Measurements from ENCODE around the gene LMOD1.
A peak's percentile ranks its signal among the peaks of the same experiment; 100 is the strongest.
"Not testable (repeated sequence)": the region's sequence is repeated elsewhere in the genome, so short reads cannot be mapped to it uniquely, and the experiment has no call there.

The LMOD1 gene

DNA sequence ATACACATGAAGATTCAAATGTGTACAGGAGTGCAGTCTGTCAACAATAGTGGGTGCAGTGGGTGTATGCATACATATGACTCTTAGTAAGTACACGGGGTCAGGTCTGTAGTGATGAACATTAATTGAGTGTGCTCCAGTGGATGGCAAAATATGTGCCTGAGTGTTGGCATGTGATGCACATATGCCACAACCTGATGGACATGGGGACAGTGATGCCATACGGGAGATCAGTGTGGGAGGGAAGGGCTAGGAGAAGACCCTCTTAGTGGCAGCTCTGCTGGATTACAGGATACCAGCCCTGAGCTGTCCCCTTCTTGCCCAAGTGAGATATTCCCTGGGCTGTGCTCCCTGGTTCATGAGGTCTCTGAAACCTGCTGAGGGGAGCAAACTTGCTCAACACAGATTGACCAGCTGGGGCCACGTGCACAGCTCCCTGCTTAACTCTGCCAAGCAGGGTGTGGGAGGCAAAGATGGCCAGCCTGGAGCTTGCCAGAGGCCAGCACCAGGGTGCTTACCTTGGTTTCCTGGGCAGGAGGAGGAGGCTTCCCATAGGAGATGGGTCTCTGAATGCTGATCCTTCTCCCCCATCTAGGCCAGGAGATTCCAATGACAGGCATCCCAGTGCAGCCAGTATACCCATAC lies 55.4 kb downstream of the LMOD1 start:
- DNase-seq: no peak

DNA sequence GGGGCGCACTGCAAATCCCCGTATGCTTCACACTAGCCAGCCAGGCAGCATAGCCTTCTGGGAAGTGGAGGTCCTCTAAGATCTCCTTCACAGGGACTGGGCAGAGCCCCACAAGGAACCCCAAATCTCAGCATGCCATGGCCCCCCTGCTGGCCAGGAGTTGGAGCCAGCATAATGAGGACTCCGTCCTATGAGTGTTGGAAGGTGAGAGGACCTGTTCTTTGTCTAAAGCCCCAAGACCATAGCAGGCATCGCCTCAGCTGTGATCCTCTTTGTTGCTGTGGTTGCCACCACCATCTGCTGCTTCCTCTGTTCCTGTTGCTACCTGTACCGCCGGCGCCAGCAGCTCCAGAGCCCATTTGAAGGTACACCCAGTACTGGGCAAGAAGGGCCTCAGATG lies 56.1 kb downstream of the LMOD1 start:
- DNase-seq: peak; percentile 39

DNA sequence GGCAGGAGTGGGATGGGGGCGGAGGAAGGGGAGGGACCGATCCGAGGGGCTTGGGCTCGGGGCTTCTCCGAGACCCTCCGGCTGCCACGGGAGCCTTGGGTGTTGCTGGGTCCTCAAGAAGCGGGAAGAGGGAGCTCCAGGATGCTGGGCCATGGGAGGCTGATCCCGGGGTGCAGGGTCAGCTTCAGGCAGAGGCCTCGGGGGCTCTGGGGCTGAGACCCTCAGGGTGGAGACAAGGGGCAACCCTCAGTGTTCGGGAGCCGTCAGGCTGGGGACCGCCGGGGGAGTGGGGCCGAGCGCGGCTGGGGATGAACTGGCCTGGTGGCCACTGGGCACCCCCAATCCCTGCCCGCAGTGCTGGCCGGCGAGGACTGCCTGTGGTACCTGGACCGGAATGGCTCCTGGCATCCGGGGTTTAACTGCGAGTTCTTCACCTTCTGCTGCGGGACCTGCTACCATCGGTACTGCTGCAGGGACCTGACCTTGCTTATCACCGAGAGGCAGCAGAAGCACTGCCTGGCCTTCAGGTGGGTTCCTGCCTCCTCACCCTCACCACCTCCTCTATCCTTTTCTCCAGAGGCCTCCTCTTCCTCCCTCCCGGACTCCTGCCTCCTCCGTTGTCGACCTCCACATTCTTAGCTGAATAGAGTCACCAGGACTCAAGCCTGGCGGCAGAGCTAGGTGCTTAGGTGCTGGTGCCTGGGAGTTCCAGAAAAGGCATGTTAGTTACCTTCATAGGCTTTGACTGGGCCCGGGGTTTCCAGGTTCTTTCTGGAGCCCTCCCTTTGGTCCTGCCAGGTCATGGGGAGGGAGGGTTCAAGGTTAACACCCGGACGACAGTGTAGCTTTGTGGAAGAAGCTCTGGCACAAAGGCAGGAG lies 57.0 kb downstream of the LMOD1 start:
- no peak for DNase-seq

DNA sequence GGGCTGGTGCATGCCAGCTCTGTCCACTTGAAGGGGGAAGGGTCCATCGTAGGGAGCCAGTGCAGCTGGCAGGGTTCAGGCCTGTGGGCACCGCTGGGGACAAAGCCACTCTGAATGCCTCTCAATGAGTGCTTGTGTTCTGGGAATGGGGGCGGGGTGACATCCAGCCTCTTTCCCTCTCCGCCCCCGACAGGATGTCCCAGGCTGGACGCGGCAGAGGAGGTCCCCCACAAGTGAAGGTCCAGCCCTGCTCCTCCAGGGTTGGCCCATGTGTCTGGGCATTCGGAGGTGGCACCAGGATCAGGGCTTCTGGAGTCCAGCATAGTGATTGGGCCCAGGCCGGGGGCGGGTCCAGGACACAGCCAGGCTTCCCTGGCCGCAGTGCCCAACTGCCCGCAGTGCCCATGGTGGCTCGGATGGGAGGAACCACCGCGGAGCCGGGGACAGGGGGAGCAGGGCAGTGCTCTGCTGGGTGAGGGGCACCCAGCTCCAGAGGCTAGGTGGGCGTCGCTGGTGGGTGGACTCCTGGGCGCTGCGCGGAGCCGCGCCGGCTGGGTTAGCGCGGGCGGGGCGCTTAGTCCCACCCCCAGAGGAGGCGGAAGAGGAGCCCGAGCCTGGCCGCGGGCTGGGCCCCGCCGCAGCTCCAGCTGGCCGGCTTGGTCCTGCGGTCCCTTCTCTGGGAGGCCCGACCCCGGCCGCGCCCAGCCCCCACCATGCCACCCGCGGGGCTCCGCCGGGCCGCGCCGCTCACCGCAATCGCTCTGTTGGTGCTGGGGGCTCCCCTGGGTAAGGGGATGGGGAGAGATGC lies 57.9 kb downstream of the LMOD1 start, which contains the start of gene SHISA4:
Gene SHISA4, plus strand, starts transcription at position 617 of the 808 bp plus-strand sequence. Its CDS starts 97 bp downstream, at position 714.
- peak; percentile 63 for DNase-seq

DNA sequence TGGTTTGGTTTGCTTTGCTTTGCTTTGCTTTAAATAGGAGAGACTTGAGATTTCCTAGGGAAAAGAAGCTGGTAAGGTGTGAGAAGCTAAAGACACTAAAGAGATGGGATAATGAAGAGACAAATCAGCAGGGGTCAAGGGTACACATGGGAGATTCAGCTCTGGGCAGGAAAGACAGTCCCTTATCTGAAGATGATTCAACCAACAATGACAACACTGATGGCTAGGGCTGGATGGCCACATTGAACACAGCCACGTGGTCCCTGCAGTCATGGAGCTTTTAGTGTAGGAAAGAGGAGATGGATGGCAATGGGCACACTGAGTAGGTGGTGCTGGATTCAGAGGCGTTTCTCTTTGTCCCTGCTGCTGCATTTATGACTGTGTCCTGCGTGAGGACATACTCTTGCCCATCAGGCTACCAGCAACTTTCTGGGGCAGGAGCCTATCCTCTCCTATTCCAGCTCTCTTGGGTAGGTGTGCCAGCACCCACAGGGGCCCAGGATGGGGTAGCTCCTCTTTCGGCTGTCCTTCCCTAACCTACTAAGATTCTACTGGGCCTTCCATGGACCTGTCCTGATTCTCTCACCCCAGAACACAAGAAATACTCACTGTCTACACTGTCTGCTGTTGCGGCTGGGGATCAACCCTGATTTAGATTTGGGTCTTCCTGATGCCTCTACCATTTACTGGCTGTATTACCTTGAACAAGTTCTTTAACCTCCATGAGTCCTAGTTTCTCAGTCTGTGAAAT lies 59.1 kb downstream of the LMOD1 start:
- DNase-seq: no peak

DNA sequence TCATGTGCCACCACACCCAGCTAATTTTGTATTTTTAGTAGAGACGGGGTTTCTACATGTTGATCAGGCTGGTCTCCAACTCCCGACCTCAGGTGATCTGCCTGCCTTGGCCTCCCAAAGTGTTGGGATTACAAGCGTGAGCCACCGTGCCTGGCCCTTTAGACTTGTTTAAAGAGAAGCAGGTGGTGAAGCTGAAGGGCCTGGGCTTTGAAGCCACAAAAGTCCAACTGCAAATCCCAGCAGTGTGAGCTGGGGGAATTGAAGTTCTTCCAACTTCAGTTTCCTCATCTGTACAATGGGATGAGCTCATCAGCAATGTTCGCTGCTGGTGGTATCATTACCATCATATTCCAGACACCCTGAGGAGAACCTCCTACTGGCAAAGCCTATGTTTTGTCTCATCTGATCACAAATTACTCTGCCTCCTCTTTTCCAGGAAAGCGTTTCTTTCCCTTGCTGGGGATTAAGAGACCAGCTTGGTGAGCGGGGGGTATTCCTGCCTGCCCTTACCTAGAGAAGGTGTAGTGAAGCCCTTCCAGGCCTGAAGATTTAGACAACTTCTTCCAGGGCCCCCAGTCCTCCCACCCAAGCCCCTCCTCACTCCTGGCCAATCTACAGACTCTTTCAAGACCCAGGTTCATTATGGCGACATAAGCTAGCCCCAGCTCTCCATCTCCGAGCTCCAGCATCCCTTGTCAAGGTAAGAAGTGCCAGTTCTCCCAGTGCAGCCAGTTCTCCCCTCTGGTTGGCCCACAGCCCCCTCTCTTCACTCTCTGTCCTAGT lies 60.1 kb downstream of the LMOD1 start:
- no peak for DNase-seq

DNA sequence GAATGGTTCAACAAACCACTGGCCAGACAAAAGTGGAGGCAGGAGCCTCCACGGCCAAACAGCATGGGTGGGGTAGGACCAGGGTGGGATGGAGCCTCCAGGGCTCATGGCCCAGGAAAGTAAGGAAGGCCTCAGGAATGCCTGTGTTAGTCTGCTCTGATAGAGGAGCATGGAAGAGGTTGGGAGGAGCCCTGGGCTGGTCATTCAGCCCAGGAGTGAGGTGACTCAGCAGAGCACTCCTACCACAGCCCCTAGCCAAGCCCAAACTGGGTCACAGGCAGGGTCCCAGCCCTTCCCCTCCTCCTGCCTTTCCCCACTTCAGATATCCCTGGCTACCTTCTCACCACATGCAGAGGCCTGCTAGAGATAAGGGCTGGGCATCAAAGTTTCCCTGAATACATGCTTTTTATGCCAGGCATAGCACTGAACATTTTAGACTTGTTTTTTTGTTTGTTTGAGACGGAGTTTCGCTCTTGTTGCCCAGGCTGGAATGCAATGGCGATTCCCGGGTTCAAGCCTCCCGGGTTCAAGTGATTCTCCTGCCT lies 60.7 kb downstream of the LMOD1 start:
- DNase-seq: no peak

DNA sequence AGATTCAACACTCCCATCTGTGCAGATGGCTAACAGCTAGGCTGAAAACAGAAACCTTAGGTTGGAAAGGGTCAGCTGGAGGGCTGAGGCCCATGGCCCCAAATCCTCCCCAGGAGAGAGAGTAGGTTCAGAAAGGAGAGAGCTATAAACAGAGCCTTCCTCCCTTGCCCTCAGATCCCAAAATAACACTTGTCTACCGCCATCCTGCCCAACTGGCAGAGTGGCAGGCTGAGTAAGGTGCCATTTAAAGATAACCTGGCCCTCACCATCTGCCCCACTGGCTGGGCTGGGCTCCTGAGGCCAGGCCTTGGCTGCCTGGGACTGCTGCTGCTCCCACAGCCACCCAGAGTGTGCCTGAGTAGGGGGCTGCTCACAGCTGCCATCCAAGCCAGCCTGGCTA lies 61.9 kb downstream of the LMOD1 start:
- peak; percentile 52 for DNase-seq

DNA sequence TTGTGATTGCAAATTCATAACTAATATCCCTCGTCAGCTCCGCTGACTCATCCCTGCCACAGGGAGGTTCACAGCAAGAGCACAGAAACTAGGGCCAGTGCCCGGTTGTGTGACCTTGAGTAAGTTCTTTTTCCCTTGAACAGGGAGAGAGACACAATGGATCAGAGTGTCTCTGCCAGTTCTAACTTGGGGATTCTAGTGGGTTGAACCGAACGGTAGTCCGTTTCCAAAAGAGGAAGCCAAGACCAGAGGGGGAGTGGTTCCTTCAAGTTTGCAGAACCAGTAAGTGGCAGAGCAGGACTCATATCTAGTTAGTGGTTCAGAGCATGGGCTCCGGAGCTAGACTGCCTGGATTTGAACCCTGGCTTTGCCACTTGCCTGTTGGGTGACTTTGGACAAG lies 62.6 kb downstream of the LMOD1 start:
- no peak for DNase-seq

DNA sequence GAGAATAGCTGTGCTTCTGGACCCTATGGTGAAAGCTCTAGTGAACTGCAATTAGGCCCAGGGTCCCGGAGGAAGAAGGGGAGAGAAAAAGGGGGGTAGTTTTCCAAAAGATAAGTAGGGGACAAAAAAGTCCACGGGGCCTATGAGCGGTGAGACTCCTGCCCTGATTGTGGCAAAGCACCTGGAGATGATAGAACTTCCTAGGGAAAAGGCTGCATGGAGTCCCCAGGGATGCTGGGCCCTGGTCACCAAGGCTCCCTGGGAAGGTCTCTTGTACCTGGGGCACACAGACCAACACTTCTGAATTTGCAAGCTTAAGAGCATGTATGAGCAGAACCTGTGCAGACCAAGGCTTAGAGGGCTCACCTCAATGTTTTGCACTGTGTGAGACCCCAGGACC lies 63.1 kb downstream of the LMOD1 start:
- no peak for DNase-seq

DNA sequence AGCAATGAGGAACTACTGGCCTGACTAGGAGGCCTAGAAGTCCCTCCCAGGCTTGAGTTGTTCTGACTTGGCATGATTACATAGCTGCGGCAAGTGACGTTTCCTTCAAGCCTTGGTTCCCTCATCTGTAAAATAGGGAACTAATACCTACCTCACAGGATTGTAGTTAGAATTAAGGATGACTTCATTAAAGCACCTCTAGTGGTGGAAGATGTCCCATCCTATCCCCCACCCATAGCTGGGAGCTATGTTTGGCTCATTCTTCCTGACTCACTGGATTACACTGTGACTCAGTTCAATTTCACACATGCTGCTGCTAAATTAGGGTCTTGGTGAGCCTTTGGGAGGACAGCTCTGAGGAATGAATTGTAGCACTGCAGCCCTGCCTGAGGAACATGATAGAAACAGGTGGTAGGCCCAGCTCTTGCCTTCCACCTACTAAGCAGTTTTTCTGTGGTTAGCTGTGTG lies 63.6 kb downstream of the LMOD1 start:
- DNase-seq: no peak

DNA sequence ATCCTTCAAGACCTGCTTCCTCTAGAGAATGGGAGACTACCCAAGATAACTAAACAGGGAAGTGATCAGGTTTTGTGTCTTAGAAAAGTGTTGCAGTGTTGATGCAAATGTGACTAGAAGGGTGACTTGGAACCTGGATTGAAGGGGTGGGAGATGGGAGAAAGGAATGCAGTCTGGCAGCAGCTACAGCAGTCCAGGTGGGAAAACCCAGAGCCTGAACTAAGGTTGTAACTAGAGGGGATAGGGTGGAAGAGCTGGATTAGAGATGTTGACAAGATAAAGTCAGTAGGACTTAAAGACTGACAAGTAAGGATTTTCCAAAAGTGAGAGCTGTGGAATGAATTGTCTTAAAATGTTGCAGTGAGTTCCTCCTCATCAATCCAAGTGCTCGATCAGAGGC lies 64.7 kb downstream of the LMOD1 start:
- DNase-seq: no peak

DNA sequence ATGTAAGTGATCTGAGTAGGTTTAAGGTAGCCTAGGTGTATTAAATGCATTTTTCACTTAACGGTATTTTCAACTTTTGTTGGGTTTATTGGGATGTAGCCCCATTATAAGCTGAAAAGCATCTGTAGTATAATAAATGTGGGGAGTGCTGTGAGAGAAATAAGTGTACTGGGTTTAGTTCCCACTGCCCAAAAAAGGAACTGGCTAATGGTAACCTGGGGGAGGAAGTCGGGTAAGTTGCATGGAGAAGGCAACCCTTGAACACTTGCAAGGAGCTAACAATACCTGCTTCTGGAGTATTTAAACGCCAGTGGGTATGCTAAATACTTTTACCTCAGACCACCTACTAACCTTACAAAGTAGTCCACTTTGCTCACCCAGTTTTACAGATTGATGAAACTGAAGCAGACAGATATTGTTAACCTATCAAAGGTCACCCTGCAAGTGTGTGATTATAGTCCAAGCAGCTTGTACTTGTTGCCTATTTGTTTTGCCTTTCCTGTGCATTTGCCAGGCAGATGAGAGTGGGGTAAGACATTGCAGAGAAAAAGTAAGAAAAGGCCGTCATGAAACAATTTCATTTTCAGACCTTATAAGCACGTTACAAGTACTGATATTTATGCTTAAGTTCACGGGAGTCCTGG lies 65.3 kb downstream of the LMOD1 start:
- DNase-seq: no peak

DNA sequence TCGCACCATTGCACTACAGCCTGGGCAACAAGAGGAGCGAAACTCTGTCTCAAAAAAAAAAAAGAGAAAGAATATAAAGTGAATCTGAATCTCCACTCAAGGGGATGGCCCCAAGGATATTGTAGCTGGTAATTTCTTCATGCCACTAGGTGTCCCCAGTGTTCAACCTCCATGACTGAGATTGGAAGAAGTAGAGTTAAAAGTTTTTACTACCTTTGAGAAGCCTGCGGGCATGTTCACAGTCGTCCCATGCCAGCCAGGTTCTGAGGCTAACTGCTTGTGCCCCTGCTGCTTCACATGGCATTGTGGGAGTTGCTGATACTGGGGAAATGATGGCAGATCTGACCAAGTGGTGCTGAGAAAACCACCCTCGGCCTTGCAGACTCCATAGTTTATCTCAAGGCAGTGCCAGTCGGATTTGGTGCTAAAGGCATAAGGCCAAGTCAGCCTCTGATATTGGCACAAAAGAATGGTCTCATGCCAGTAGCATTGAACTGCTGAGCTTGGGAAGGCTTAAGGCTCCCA lies 68.4 kb downstream of the LMOD1 start:
- DNase-seq: peak; percentile 69

DNA sequence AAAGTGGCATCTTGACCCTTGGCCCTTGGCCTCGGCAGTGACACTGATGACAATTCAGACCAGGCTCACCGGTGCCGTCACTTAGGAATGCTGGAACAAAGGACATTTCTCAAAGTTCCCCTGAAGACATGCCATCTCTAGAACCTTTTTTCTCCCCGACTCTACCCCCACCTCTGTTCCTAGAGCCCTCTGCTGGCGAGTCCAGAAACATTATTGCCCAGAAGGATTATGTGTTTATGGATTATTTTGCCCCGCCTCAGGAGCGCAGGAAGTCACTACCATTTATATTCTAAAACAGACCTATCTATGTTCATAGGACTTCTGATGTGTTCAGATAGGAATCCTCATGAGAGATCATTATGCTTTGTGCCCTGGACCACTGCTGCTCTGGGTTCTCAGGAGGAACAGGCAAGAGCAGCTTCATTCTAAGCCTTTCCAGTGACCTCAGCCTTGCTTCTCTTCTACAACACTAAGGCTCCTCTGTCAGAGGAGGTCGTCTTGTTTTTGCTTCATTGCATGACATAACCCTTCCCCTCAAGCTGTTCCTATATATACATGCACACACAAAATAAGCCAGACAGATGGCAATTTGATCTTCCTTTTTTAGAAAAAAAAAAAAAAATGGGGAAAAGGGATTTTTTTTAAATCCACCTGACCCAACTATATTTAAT lies 70.1 kb downstream of the LMOD1 start:
- DNase-seq: peak; percentile 74

DNA sequence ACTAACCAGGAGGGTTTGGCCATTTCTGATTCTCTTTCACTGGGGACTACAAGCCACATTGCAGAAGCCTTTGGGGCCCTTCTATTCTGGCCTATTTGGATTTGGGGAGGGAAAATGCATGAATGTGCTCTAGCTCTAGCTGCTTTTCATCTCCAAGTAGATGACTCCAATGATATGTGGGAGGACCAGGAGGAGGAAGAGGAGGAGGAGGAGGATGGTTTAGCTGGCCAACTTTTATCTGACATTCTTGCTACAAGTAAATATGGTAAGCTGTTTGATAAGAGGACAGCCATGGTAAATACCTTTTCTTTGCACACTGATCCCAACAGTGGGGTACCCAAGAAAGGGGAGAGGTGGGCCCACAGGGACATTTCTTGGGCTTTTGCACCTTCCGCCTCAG lies 71.7 kb downstream of the LMOD1 start:
- DNase-seq: no peak

DNA sequence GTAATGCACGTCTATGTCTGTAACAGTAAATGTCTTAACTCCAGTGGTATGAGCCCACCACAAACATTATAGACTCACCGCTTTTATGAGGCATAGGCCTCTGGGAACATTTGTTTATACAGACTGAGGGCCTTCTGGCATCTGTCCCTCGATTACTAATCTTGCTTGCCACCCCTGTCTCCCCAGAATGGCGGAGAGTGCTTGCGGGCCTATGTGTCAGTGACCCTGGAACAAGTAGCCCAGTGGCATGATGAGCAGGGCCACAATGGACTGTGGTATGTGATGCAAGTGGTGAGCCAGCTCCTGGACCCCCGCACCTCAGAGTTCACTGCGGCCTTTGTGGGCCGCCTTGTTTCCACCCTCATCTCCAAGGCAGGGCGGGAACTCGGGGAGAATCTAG lies 76.0 kb downstream of the LMOD1 start:
- no peak for DNase-seq

DNA sequence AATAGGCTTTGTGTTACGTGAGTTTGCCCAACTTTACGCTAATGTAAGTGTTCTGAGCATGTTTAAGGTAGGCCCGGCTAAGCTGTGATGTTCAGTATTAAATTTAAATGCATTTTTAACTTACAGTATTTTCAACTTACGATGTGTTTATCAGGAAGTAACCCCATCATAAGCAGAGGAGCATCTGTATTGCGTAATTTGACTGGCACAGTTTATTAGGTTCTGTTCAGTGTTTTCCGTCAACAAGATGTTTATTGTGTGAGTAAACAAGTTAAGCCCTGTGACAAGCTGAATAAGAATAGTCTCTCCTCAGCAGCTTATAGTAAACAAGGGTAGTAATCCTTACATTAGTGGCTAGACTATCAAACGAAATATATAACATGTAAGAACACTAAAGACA lies 84.9 kb downstream of the LMOD1 start:
- no peak for DNase-seq

DNA sequence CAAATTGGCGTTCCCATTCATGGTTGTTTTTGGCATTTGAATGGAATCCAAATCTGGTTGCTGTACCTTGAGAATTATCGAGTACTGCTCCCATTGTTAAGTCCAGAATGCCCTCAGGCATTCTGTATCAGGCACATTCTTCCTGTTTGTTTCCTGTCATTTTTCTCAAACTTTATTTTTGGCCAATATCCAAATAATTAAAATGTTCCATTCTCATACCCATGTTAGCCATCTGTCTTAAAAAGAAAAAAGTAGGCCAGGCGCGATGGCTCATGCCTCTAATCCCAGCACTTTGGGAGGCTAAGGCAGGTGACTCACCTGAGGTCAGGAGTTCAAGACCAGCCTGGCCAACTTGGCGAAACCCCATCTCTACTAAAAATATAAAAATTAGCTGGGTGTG lies 86.9 kb downstream of the LMOD1 start:
- no peak for DNase-seq

DNA sequence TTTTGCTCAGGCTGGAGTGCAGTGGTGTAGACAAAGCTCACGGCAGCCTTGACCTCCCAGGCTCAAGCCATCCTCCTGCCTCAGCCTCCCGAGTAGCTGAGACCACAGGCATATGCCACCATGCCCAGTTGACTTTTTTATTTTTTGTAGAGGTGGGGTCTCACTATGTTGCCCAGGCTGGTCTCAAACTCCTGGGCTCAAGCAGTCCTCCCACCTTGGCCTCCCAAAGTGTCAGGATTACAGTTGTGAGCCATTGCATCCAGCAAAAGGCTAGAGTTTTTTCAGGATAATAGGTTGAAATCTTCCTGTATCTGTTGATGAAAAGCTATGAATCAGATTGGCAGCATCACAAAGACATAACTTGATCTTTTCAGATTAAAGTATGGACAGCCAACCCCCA lies 89.6 kb downstream of the LMOD1 start:
- DNase-seq: not testable (repeated sequence)
